A549 (cell line): Measurements from ENCODE around the gene ECSCR. TPM values are rescaled to one million over a fixed set of nuclear protein-coding genes. Genes with fewer than 3 reads are reported as not detected.

ENCODE experiments used
- ATAC-seq, 2 experiments: fragments of 200-7000 bp in 1 of 2; fragments of >200 bp in 1 of 2; cut with Nextera tagmentation in 1 of 2; cut with Tn5 transposase in 1 of 2; 3 replicates each; pipeline versions ENCODE4 v1.8.0 to v1.9.1; 2018 to 2020; ENCODE audit warnings: mild to moderate bottlenecking in 1 of 2, moderate library complexity in 1 of 2
- CTCF ChIA-PET: fragments of 300-600 bp; sonication (Branson Sonifier 250); formaldehyde crosslinking; extraction: SDS; loops from one replicate; lab custom pipeline; 2021; ENCODE audit warnings: antibody characterized with exemption, inconsistent platforms; lab: Yijun Ruan, JAX
- POLR2A ChIA-PET: fragments of 350-600 bp; formaldehyde crosslinking; extraction: SDS; loops from one replicate; lab custom pipeline; 2021; ENCODE audit warnings: antibody characterized with exemption, inconsistent platforms; lab: Yijun Ruan, JAX
- DNase-seq, 2 experiments: peaks; one replicate each; pipeline versions ENCODE4 v3.0.0 to v3.0.0-alpha.2; 2011 to 2016; ENCODE audit warnings: low read depth in 1 of 2, low spot score in 1 of 2
- FAIRE-seq: peaks from 2 replicates; lab custom pipeline; 2011; peaks lifted over from hg19 to GRCh38; lab: Jason Lieb, UNC
- H3K27ac ChIP-seq, 2 experiments: fragments of >200 bp; sonication (Bioruptor Twin); formaldehyde crosslinking; 3 replicates each; pipeline ENCODE4 v1.5.1; 2016 to 2017
- H3K4me1 ChIP-seq: fragments of >200 bp; sonication (Bioruptor Twin); formaldehyde crosslinking; 3 replicates; pipeline ENCODE4 v1.6.1; 2016
- H3K4me2 ChIP-seq: fragments of >200 bp; sonication (Bioruptor Twin); formaldehyde crosslinking; 3 replicates; pipeline ENCODE4 v1.6.1; 2016
- H3K4me3 ChIP-seq: fragments of >200 bp; sonication (Bioruptor Twin); formaldehyde crosslinking; 3 replicates; pipeline ENCODE4 v1.5.1; 2016
- H3K9me3 ChIP-seq: fragments of >200 bp; sonication (Bioruptor Twin); formaldehyde crosslinking; 3 replicates; pipeline ENCODE4 v1.6.1; 2016
- ATOH8 ChIP-seq: fragments of 250-450 bp; sonication (Bioruptor Pico); IDR thresholded peaks from 2 replicates; pipeline ENCODE4 v1.5.0; 2020; ENCODE audit warnings: low read depth, mild to moderate bottlenecking, moderate library complexity
- BCL3 ChIP-seq: fragments of >200 bp; sonication (Bioruptor Twin); formaldehyde crosslinking; IDR thresholded peaks from 3 replicates; pipeline ENCODE4 v1.6.1; 2016
- CHD2 ChIP-seq: fragments of 150-350 bp; IDR thresholded peaks from 2 replicates; pipeline ENCODE4 v1.6.1; 2014; ENCODE audit warnings: low read length; ENCODE audit not compliant: partially characterized antibody
- CHD4 ChIP-seq: fragments of 200-600 bp; sonication (generic); IDR thresholded peaks from 2 replicates; pipeline ENCODE4 v1.6.1; 2016; ENCODE audit warnings: antibody characterized with exemption, mild to moderate bottlenecking, borderline replicate concordance
- E2F6 ChIP-seq: IDR thresholded peaks from 2 replicates; pipeline ENCODE4 v1.6.1; 2012; ENCODE audit warnings: low read depth, borderline replicate concordance
- EHF ChIP-seq: fragments of 250-450 bp; sonication (Bioruptor Pico); IDR thresholded peaks from 2 replicates; pipeline ENCODE4 v1.5.0; 2020; ENCODE audit warnings: mild to moderate bottlenecking
- EP300 ChIP-seq, 2 experiments: fragments of >200 bp; sonication (Bioruptor Twin); formaldehyde crosslinking; IDR thresholded peaks; 2 replicates in 1 of 2; 3 replicates in 1 of 2; pipeline ENCODE4 v1.6.1; 2016 to 2017
- GATA3 ChIP-seq: IDR thresholded peaks from 2 replicates; pipeline ENCODE4 v1.6.1; 2012; ENCODE audit warnings: borderline replicate concordance
- HES2 ChIP-seq: fragments of >200 bp; sonication (Bioruptor Twin); formaldehyde crosslinking; IDR thresholded peaks from 2 replicates; pipeline ENCODE4 v1.6.1; 2016
- HEYL ChIP-seq: fragments of 250-450 bp; sonication (Bioruptor Pico); IDR thresholded peaks from 2 replicates; pipeline ENCODE4 v1.8.0; 2021; ENCODE audit warnings: mild to moderate bottlenecking, moderate library complexity
- HMGXB4 ChIP-seq: fragments of 250-450 bp; sonication (Bioruptor Pico); IDR thresholded peaks from 2 replicates; pipeline ENCODE4 v1.5.0; 2021; ENCODE audit warnings: mild to moderate bottlenecking, moderate library complexity, borderline replicate concordance
- HOXB5 ChIP-seq: fragments of 250-450 bp; sonication (Bioruptor Pico); IDR thresholded peaks from 2 replicates; pipeline ENCODE4 v1.5.0; 2020; ENCODE audit warnings: mild to moderate bottlenecking, moderate library complexity
- KDM5A ChIP-seq: fragments of 200-600 bp; sonication (generic); IDR thresholded peaks from 2 replicates; pipeline ENCODE4 v1.6.1; 2016; ENCODE audit warnings: antibody characterized with exemption, mild to moderate bottlenecking
- MAX ChIP-seq: IDR thresholded peaks from 2 replicates; pipeline ENCODE4 v1.6.1; 2012
- NFE2L2 ChIP-seq: fragments of 150-350 bp; conservative IDR thresholded peaks from 2 replicates; pipeline ENCODE4 v1.6.1; 2014; ENCODE audit warnings: low read length
- NPAS2 ChIP-seq: fragments of 250-450 bp; sonication (Bioruptor Pico); IDR thresholded peaks from 2 replicates; pipeline ENCODE4 v1.8.0; 2022; ENCODE audit warnings: mild to moderate bottlenecking, moderate library complexity, borderline replicate concordance
- NR3C1 ChIP-seq: fragments of >200 bp; sonication (Bioruptor Twin); formaldehyde crosslinking; IDR thresholded peaks from 3 replicates; pipeline ENCODE4 v1.6.1; 2017
- POLR2A ChIP-seq: IDR thresholded peaks from 2 replicates; pipeline ENCODE4 v1.6.1; 2012; ENCODE audit warnings: mild to moderate bottlenecking, low read length
- POLR2AphosphoS2 ChIP-seq: conservative IDR thresholded peaks from 2 replicates; pipeline ENCODE4 v1.6.1; 2012; ENCODE audit warnings: low read length, improper control_type of control experiment, inconsistent platforms
- RCOR1 ChIP-seq: fragments of 150-350 bp; IDR thresholded peaks from 2 replicates; pipeline ENCODE4 v1.6.1; 2014; ENCODE audit warnings: antibody characterized with exemption, low read length, low read depth
- RNF2 ChIP-seq: fragments of 200-600 bp; sonication (generic); IDR thresholded peaks from 2 replicates; pipeline ENCODE4 v1.6.1; 2016; ENCODE audit warnings: low read depth, mild to moderate bottlenecking, antibody characterized with exemption, moderate library complexity, borderline replicate concordance
- SMC3 ChIP-seq: fragments of >200 bp; sonication (Bioruptor Twin); formaldehyde crosslinking; IDR thresholded peaks from 3 replicates; pipeline ENCODE4 v1.6.1; 2018; ENCODE audit warnings: inconsistent platforms
- ZC3H11A ChIP-seq: fragments of 450-650 bp; IDR thresholded peaks from 2 replicates; pipeline ENCODE4 v1.6.1; 2014; ENCODE audit warnings: antibody characterized with exemption, mild to moderate bottlenecking
- ZSCAN20 ChIP-seq: fragments of 250-450 bp; sonication (Bioruptor Pico); IDR thresholded peaks from 2 replicates; pipeline ENCODE4 v1.8.0; 2022; ENCODE audit warnings: mild to moderate bottlenecking, moderate library complexity
- WGBS: methylation state at CpG from one replicate; pipeline ENCODE4 v1.1.6; 2017; ENCODE audit errors: missing lambda C conversion rate; 5-methylcytosine and 5-hydroxymethylcytosine counted together
- polyA plus RNA-seq, 4 experiments: library from polyadenylated mRNA; depleted of rRNA in 3 of 4; stranded (reverse); fragments of >200 nt; fragmentation: RNase III in 1 of 4; extraction: RNeasy Plus Mini Kit Qiagen cat#74134 plus additional on column Dnase treatment in 1 of 4; gene quantifications; 2 replicates in 3 of 4; 3 replicates in 1 of 4; pipeline ENCODE4 v1.2.3, GENCODE V29; 2011 to 2017

ECSCR gene
- polyA plus RNA-seq, 2 of the 4 experiments (the other 2 are of a cell fraction) = not detected

GRCh38 chr5:139446956-139447779 is 15.4 kb downstream of the ECSCR start:
- no peak for FAIRE-seq
- Histone ChIP-seq H3K27ac (no peak overlapping the region), H3K4me2 (no peak overlapping the region), H3K4me1 (no peaks in the 10 kb centered on the region), H3K9me3 (no peaks in the 10 kb centered on the region), H3K4me3 (no peak overlapping the region)
- no peak for ATAC-seq
- TF ChIP-seq RNF2 (no peak), ZSCAN20 (CRISPR knock-in tag) (no peak), ZC3H11A (no peak), EP300 (IDR thresholded peaks at IDR 0.05) (no peak), EHF (CRISPR knock-in tag) (no peak), NPAS2 (no peak), NFE2L2 (no peak), SMC3 (no peak), CHD4 (no peak), MAX (no peak), BCL3 (no peak), E2F6 (no peak), HOXB5 (CRISPR knock-in tag) (no peak), HMGXB4 (no peak), KDM5A (no peak)
- no peak for DNase-seq
- ChIA-PET POLR2A (no interaction called here), CTCF (interaction anchor here (0.6 kb wide), 1 partner anchor 633 kb away, joined by 5 read pairs; no protein-coding TSS in a partner anchor)
- 66% methylated on average over 5 of the region's 5 CpGs for WGBS

- Histone ChIP-seq H3K9me3 (no peaks in the 10 kb centered on the region), H3K4me3 (no peak overlapping the region), H3K27ac (no peak overlapping the region), H3K4me1 (no peaks in the 10 kb centered on the region), H3K4me2 (no peak overlapping the region)
- ChIA-PET CTCF (interaction anchor here (0.6 to 4.4 kb wide), 2 partner anchors 16 to 68 kb away, joined by 3 to 26 read pairs; no protein-coding TSS in a partner anchor), POLR2A (no interaction called here)
- TF ChIP-seq POLR2AphosphoS2 (no peak), HES2 (no peak), E2F6 (no peak), POLR2A (no peak), RNF2 (no peak), CHD2 (no peak), HEYL (no peak), EHF (CRISPR knock-in tag) (no peak), GATA3 (no peak), KDM5A (no peak), RCOR1 (no peak), ATOH8 (CRISPR knock-in tag) (no peak), NR3C1 (no peak), BCL3 (no peak)
- FAIRE-seq (no peak), ATAC-seq (no peak; a peak in 1 of 6 replicates), DNase-seq (no peak)
- WGBS = 52% methylated on average over 7 of the region's 7 CpGs
Observed at GRCh38 chr5:139445325-139446170, 17.0 kb downstream of the ECSCR start.
